ENCODE measurements around the gene MYO1G. TPM values are rescaled to one million over a fixed set of nuclear protein-coding genes. Genes with fewer than 3 reads are reported as not detected.

The MYO1G gene
- total RNA-seq, 1 experiment from 2014 or later = 0.57 TPM

DNA sequence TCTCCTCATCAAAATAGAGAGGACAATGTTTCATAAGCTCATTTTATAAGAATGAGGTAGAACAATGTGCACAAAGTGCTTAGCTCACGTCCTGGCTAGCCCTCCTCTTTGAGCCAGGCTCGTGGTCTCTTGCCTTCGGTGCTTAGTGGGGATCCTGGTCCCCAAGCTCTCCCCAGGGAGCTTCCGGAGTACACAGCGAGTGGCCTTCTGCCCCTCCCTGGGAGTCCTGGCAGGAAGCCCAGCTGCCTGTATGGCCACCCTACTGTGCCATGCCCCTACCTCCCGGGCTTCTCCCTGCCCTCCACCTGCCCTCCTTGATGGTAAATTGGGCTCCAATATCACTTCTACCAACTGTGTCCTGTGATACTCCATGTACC lies 868 bp downstream of the MYO1G start:
- no peaks in the 10 kb centered on the region for H3K4me1 ChIP-seq (ENCODE audit: insufficient read depth, low read length)
- H3K56ac ChIP-seq (ENCODE audit: insufficient read length, low read depth, low read length) = no peak overlapping the region
- no peak overlapping the region for H2AK5ac ChIP-seq (ENCODE audit: insufficient read length, low read length)
- Mint-ChIP-seq H3K36me3 (ENCODE audit: insufficient read depth in 1 of 3, low read depth in 3 of 3) (peaks cover 6 to 44% (median 6%) of the 10 kb centered on the region in 3 experiments), H3K27ac (0 out of 7 replicates have a peak overlapping the region, but pooled peaks of 1 of the 3 experiments have one; percentile 40), H3K9me3 (no peaks in the 10 kb centered on the region; a peak in 1 of 5 replicates), H3K27me3 (ENCODE audit: low read depth) (no peaks in the 10 kb centered on the region), H3K4me1 (no peaks in the 10 kb centered on the region), H3K4me3 (no peak overlapping the region)
- TF ChIP-seq, protein P1, sequence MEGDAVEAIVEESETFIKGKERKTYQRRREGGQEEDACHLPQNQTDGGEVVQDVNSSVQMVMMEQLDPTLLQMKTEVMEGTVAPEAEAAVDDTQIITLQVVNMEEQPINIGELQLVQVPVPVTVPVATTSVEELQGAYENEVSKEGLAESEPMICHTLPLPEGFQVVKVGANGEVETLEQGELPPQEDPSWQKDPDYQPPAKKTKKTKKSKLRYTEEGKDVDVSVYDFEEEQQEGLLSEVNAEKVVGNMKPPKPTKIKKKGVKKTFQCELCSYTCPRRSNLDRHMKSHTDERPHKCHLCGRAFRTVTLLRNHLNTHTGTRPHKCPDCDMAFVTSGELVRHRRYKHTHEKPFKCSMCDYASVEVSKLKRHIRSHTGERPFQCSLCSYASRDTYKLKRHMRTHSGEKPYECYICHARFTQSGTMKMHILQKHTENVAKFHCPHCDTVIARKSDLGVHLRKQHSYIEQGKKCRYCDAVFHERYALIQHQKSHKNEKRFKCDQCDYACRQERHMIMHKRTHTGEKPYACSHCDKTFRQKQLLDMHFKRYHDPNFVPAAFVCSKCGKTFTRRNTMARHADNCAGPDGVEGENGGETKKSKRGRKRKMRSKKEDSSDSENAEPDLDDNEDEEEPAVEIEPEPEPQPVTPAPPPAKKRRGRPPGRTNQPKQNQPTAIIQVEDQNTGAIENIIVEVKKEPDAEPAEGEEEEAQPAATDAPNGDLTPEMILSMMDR (conservative IDR thresholded peaks at IDR 0.05) = no peak
- no peaks in the 10 kb centered on the region for H3K9me3 ChIP-seq (ENCODE audit: control insufficient read depth, low read depth, low read length)
- H3K23ac ChIP-seq (ENCODE audit: insufficient read length, low read depth, low read length) = no peak overlapping the region
- no peak overlapping the region for H2BK5ac ChIP-seq (ENCODE audit: insufficient read length, low read length)
- H3K9ac ChIP-seq (ENCODE audit: extremely low read depth, insufficient read length, low read length) = no peak overlapping the region
- no peak overlapping the region for H2BK120ac ChIP-seq (ENCODE audit: low read depth, low read length, poor library complexity, severe bottlenecking)
- H4K8ac ChIP-seq (replicated peaks; ENCODE audit: insufficient read length, low read depth, low read length) = no peak overlapping the region
- no peak overlapping the region for H4K91ac ChIP-seq (ENCODE audit: insufficient read length, low read depth, low read length)
- no peaks in the 10 kb centered on the region for H3K79me2 ChIP-seq (ENCODE audit: insufficient read depth, low read length)
- H3K4me2 ChIP-seq (ENCODE audit: insufficient read depth, insufficient read length, low read length) = no peak overlapping the region
- no peaks in the 10 kb centered on the region for H3K79me1 ChIP-seq (ENCODE audit: insufficient read depth, low read depth, low read length, poor library complexity, severe bottlenecking)
- no peak overlapping the region for H2BK12ac ChIP-seq (ENCODE audit: insufficient read length, low read depth, low read length)
- H4K5ac ChIP-seq (ENCODE audit: insufficient read length, low read depth, low read length) = no peak overlapping the region
- DNase-seq = no peak
- no peak overlapping the region for H3T11ph ChIP-seq (ENCODE audit: low read length)
- H3K18ac ChIP-seq (ENCODE audit: insufficient read length, low read depth, low read length) = no peak overlapping the region
- no peak overlapping the region for H2BK20ac ChIP-seq (ENCODE audit: low read depth, low read length, poor library complexity, severe bottlenecking)
- no peak overlapping the region for H3K14ac ChIP-seq (ENCODE audit: insufficient read depth, low read length)
- no peaks in the 10 kb centered on the region for H3K27me3 ChIP-seq (ENCODE audit: insufficient read depth, low read length)
- no peaks in the 10 kb centered on the region for H3K23me2 ChIP-seq (ENCODE audit: insufficient read length, low read depth, low read length, poor library complexity, severe bottlenecking)
- WGBS (ENCODE audit: extremely low coverage, insufficient read length, low lambda C conversion rate) = no CpG with 5 or more reads among the region's 6 CpGs
- no peak overlapping the region for H2BK15ac ChIP-seq (ENCODE audit: low read depth, low read length)
- no peaks in the 10 kb centered on the region for H4K20me1 ChIP-seq (ENCODE audit: control insufficient read depth, insufficient read depth, insufficient read length)
- H2AFZ ChIP-seq (ENCODE audit: low read length) = no peak overlapping the region
- H3K27ac ChIP-seq (ENCODE audit: insufficient read length, low read depth, low read length) = no peak overlapping the region
- H3K4ac ChIP-seq (ENCODE audit: low read depth, low read length) = no peak overlapping the region

All from H9 (cell line).